GM19023 (cell line): ENCODE results near the gene BICD1.

Experiments
- ATAC-seq: cut with Tn5 transposase; IDR thresholded peaks from one replicate; pipeline ENCODE4 v1.9.1; 2021; ENCODE audit warnings: mild to moderate bottlenecking, moderate library complexity; ENCODE audit not compliant: unreplicated experiment

The BICD1 gene

GRCh38 chr12:32233568-32233967 is 126.9 kb downstream of the BICD1 start:
- ATAC-seq = no peak

- ATAC-seq = no peak
These were observed 128.6 kb downstream of the BICD1 start for GRCh38 chr12:32235251-32235650.

- ATAC-seq = no peak
These were observed 133.5 kb downstream of the BICD1 start for GRCh38 chr12:32240162-32240561.

- ATAC-seq = no peak
These were observed 134.2 kb downstream of the BICD1 start for GRCh38 chr12:32240831-32241230.

- no peak for ATAC-seq
These were observed 136.0 kb downstream of the BICD1 start for GRCh38 chr12:32242641-32243040.

- no peak for ATAC-seq
These were observed 141.9 kb downstream of the BICD1 start for GRCh38 chr12:32248441-32249140.

GRCh38 chr12:32249777-32250176 is 143.1 kb downstream of the BICD1 start:
- ATAC-seq = no peak

GRCh38 chr12:32252199-32253073 is 145.8 kb downstream of the BICD1 start:
- ATAC-seq = peak; percentile 95

- no peak for ATAC-seq
These were observed 146.6 kb downstream of the BICD1 start for GRCh38 chr12:32253154-32253790.

- ATAC-seq = no peak
These were observed 147.8 kb downstream of the BICD1 start for GRCh38 chr12:32254260-32254956.

- no peak for ATAC-seq
These were observed 148.9 kb downstream of the BICD1 start for GRCh38 chr12:32255588-32255987.

GRCh38 chr12:32257695-32258496 is 151.2 kb downstream of the BICD1 start:
- ATAC-seq = no peak

GRCh38 chr12:32260696-32261095 is 154.0 kb downstream of the BICD1 start:
- ATAC-seq = no peak

GRCh38 chr12:32261638-32262037 is 155.0 kb downstream of the BICD1 start:
- ATAC-seq = no peak

- ATAC-seq = peak; percentile 79
These were observed 158.3 kb downstream of the BICD1 start for GRCh38 chr12:32264961-32265360.

- ATAC-seq = no peak
These were observed 158.8 kb downstream of the BICD1 start for GRCh38 chr12:32265456-32265855.

GRCh38 chr12:32265951-32266350 is 159.3 kb downstream of the BICD1 start:
- ATAC-seq = peak; percentile 48

GRCh38 chr12:32266756-32267155 is 160.1 kb downstream of the BICD1 start:
- ATAC-seq = no peak

GRCh38 chr12:32270818-32271710 is 164.4 kb downstream of the BICD1 start:
- no peak for ATAC-seq
